Mucosa of stomach (tissue), 1 donor: ENCODE measurements around the gene NRSN2.

ENCODE experiments used
- H3K27me3 ChIP-seq: one replicate; pipeline ENCODE4 v1.7.0; 2013; ENCODE audit warnings: mild to moderate bottlenecking, low read length; ENCODE audit not compliant: control insufficient read depth, insufficient read depth
- H3K36me3 ChIP-seq: one replicate; pipeline ENCODE4 v1.7.0; 2013; ENCODE audit warnings: low read length; ENCODE audit not compliant: control insufficient read depth, insufficient read depth
- H3K4me1 ChIP-seq: one replicate; pipeline ENCODE4 v1.7.0; 2013; ENCODE audit warnings: mild to moderate bottlenecking, low read length; ENCODE audit not compliant: control insufficient read depth, insufficient read depth
- H3K4me3 ChIP-seq: one replicate; pipeline ENCODE4 v1.7.0; 2013; ENCODE audit warnings: low read length
- H3K9ac ChIP-seq: one replicate; pipeline ENCODE4 v1.7.0; 2013; ENCODE audit warnings: mild to moderate bottlenecking, low read length, moderate library complexity
- H3K9me3 ChIP-seq: one replicate; pipeline ENCODE4 v1.7.0; 2013; ENCODE audit warnings: mild to moderate bottlenecking, low read length, moderate library complexity; ENCODE audit not compliant: control insufficient read depth
- donor health status: Pancreatic carcinoma.

The NRSN2 gene

DNA sequence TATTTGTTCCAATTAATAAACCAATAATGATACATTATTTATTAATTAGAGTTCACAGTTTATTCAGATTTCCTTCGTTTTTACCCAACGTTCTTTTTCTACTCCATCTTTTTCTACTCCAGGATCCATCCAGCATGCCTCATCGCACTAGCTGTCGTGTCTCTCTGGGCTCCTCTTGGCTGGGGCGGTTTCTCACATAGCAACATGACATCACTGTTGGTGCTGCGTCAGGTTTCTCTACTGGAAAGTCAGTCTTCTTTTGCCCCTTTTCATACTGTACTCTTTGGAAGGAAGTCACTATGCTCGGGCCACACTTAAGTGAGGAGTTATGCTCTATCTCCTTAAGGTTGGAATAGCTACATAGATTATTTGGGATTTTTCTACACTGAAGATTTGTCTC, 35.3 kb upstream of the NRSN2 start:
- no peak overlapping the region for H3K9ac ChIP-seq
- H3K36me3 ChIP-seq, result no peaks in the 10 kb centered on the region
- H3K4me3 ChIP-seq, result no peak overlapping the region

DNA sequence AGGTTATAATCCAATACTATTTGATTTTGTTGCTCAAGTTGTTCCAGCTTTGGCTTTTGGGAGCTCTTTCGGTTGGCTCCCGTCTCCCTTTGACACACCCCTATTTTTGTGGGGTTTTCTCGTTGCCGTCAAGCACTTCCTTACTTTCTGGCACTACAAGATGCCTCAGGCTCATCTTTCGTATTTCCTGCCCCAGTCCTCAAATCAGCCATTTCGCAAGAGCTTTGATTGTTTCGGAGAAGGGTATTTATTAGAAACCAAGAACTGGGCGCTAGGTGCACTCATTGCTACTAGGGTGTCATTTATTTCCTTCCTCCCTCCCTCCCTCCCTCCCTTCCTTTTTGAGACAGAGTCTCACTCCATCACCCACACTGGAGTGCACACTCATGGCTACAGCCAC, 34.8 kb upstream of the NRSN2 start:
- H3K36me3 ChIP-seq, result no peaks in the 10 kb centered on the region
- H3K27me3 ChIP-seq, result no peaks in the 10 kb centered on the region
- H3K4me1 ChIP-seq, result no peaks in the 10 kb centered on the region

More for the DNA sequence above, 35.3 kb upstream of the NRSN2 start:
- Histone ChIP-seq H3K9me3 (no peaks in the 10 kb centered on the region), H3K4me1 (no peaks in the 10 kb centered on the region), H3K27me3 (no peaks in the 10 kb centered on the region)

DNA sequence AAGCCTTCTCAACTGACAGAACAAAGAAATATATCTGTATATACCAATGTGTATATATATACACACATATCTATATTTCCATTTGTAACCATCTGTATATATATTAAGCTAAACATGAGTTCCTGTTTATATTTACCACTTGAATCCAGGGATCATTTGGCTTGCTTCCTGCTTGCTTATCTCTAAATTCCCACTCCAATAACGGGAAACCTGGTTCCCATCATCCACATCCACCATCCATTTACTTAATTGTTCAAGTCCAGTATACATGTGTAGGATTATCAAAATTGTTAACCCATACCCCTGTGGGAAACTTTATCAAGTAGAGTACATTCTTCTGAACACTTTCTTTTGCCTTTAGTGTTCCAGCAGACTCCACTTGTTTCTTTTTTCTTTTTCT, 34.0 kb upstream of the NRSN2 start:
- Histone ChIP-seq H3K36me3 (no peaks in the 10 kb centered on the region), H3K4me3 (no peak overlapping the region)

More for the DNA sequence above, 34.8 kb upstream of the NRSN2 start:
- Histone ChIP-seq H3K9ac (no peak overlapping the region), H3K9me3 (no peaks in the 10 kb centered on the region), H3K4me3 (no peak overlapping the region)

DNA sequence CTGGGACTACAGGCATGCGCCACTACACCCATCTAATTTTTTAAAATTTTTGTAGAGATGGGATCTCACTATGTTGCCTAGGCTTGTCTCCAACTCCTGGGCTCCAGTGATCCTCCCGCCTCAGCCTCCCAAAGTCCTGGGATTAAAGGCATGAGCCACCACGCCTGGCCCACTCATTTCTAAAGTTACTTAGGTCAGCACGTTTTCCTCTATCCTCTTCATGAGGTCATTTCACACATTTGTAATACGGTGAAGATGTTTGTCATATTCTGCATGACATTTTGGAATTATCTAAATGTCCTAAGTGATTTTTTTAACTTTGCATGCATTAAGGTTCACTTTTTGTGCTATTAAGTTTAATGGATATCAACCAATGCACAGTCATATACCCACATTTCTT, 33.5 kb upstream of the NRSN2 start:
- no peak overlapping the region for H3K9ac ChIP-seq
- no peaks in the 10 kb centered on the region for H3K4me1 ChIP-seq
- H3K27me3 ChIP-seq, result no peaks in the 10 kb centered on the region
- no peak overlapping the region for H3K4me3 ChIP-seq
- H3K36me3 ChIP-seq, result no peaks in the 10 kb centered on the region
- H3K9me3 ChIP-seq, result no peaks in the 10 kb centered on the region

More for the DNA sequence above, 34.0 kb upstream of the NRSN2 start:
- Histone ChIP-seq H3K9ac (no peak overlapping the region), H3K4me1 (no peaks in the 10 kb centered on the region), H3K27me3 (no peaks in the 10 kb centered on the region), H3K9me3 (no peaks in the 10 kb centered on the region)

DNA sequence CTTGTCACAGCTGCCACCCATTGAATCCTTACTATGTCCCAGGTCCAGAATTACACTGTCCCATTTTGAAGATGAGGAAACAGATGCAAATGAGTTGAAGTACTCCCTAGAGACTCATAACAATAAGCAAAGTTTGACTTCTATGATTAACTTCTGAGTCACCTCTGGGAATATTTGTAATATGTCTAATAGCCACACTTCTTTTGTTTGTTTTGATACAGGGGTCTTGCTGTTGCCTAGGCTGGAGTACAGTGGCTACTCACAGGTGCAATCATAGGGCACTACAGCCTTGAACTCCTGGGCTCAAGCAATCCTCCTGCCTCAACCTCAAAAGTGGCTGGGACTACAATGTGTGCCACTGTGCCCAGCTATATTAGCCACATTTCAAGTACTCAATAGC, 33.0 kb upstream of the NRSN2 start:
- Histone ChIP-seq H3K36me3 (no peaks in the 10 kb centered on the region), H3K27me3 (no peaks in the 10 kb centered on the region), H3K9ac (no peak overlapping the region), H3K9me3 (no peaks in the 10 kb centered on the region), H3K4me3 (no peak overlapping the region), H3K4me1 (no peaks in the 10 kb centered on the region)

DNA sequence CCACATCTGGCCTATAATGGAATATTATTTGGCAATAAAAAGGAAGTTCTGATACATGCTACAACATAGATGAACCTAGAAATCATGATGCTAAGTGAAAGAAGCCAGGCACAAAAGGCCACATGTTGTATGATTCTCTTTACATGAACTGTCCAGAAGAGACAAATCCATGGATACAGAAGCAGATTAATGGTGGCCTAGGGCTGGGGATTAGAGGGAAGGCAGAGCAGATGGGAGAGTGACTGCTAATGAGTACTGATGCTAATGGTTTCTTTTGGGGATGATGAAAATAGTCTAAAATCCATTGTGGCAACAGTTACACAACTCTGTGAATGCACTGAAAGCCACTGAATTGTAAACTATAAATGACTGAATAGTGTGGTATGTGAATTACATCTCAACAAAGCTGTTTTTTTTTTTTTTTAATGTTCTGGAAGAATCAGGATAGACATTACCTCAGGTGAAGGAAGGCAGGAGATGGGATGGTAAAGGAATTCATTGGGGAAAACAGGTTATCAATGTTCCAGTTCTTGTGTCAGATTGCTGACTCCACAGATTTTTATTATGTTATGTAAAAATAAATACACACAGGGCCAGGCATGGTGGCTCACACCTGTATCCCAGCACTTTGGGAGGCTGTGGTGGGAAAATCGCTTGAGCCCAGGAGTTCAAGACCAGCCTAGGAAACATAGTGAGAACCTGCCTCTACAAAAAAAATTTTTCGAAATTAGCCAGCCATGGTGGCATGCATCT, 30.4 kb upstream of the NRSN2 start:
- Histone ChIP-seq H3K4me1 (no peaks in the 10 kb centered on the region), H3K27me3 (no peaks in the 10 kb centered on the region), H3K36me3 (no peaks in the 10 kb centered on the region), H3K4me3 (no peak overlapping the region), H3K9me3 (no peaks in the 10 kb centered on the region), H3K9ac (no peak overlapping the region)

DNA sequence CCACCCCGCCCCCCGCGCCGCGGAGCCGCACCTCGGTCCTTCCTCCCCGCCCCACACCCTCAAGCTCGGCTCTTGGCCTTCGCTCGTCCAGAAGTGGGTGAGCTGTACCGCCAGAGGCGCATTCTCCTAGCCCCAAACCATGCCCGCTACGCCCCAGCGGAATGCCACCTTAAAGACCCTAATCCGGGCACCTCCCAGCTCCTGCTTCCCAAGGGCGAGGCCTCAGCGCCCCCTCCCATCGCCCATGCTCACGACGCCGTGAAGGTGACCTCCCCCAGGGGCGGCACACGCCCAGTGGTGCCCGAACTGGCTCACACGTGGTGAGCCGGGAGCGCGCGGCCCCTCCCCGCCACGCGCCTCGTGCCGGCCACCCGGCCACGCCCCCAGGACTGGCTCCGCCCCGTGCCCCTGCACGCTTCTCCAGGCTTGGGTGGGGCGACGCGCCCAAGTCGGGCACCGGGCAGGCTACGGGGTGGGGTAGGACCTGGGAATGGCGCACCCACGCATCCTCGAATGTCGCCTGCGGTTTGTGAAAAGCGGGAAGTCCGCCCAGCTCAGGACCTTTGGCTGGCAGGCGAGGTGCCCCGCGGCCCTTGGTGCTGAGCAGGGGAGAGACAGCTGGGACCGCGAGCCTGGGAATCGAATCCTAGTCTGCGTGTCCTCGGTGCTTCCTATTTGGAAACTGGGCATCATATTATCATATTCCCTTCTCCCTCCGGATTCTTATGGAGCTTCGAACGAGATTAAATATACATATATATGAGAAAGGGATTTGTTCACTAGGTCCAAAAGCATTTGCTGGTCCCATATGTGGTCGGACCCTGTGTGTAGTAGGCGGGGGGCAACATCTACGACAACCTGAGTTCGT, 22.5 kb upstream of the NRSN2 start:
- H3K9me3 ChIP-seq, result no peaks in the 10 kb centered on the region
- no peaks in the 10 kb centered on the region for H3K36me3 ChIP-seq
- H3K27me3 ChIP-seq, result no peaks in the 10 kb centered on the region
- peak overlapping the region; percentile 62 for H3K4me3 ChIP-seq
- peak overlapping the region; percentile 81 for H3K9ac ChIP-seq
- peaks cover 5% of the 10 kb centered on the region for H3K4me1 ChIP-seq

DNA sequence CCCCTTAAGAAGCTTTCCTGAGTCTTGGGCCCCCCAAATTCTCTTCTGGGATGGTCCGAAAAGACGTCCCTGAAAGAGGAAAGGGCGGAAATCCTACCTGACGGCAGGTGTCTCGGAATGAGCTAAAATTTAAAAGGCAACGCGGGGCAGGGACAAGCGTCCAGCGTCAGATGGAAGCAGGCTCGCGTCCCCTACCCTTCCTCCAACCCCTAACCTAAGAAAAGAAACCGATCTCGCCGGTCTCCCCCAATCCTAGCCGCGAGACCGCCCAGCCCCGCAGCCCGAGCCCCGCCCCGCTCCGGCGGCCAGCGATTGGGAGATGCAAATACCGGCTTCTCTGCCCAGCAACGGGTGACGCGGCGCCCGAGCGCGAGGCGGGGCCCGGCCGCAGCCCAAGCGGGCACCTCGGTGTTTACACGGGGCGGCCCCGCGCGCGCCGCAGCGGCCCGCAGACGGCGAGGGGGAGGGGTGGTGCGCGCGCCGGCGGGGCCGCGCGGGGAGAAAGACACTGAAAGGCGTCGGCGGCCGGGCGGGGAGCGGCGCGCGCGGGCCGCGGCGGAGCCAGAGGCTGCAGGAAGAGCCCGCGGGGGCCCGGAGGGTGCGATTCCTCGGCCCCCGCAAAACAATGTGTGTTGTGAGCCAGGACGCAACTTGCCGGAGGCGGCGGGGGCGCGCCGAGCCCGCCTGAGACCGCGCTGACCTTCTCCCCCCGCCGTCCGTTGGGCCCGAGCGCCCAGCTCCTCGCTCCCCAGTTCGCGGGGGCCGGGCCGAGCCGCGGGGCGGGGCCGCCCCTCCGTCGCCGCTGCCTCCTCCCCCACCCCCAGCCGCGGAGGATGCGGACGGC, 21.6 kb upstream of the NRSN2 start, which contains the start of gene SOX12:
SOX12 (plus strand) TSS at position 508 of the 844 bp plus-strand sequence. CDS start 373 bp downstream, outside the sequence.
- Histone ChIP-seq H3K4me3 (peak within 1 kb of the TSS; percentile 62), H3K27me3 (no peaks in the 10 kb centered on the region), H3K36me3 (no peaks in the 10 kb centered on the region), H3K9ac (peak within 1 kb of the TSS; percentile 81), H3K4me1 (peaks cover 5% of the 10 kb centered on the region), H3K9me3 (no peaks in the 10 kb centered on the region)

DNA sequence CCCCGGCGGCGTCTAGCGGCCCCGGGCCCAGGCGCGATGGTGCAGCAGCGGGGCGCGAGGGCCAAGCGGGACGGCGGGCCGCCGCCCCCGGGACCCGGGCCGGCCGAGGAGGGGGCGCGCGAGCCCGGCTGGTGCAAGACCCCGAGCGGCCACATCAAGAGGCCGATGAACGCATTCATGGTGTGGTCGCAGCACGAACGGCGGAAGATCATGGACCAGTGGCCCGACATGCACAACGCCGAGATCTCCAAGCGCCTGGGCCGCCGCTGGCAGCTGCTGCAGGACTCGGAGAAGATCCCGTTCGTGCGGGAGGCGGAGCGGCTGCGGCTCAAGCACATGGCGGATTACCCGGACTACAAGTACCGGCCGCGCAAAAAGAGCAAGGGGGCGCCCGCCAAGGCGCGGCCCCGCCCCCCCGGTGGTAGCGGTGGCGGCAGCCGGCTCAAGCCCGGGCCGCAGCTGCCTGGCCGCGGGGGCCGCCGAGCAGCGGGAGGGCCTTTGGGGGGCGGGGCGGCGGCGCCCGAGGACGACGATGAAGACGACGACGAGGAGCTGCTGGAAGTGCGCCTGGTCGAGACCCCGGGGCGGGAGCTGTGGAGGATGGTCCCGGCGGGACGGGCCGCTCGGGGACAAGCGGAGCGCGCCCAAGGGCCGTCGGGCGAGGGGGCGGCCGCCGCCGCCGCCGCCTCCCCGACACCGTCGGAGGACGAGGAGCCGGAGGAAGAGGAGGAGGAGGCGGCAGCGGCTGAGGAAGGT, 20.8 kb upstream of the NRSN2 start:
- Histone ChIP-seq H3K4me3 (peak overlapping the region; percentile 22), H3K36me3 (no peaks in the 10 kb centered on the region), H3K9ac (no peak overlapping the region), H3K9me3 (no peaks in the 10 kb centered on the region), H3K27me3 (no peaks in the 10 kb centered on the region), H3K4me1 (peaks cover 5% of the 10 kb centered on the region)

DNA sequence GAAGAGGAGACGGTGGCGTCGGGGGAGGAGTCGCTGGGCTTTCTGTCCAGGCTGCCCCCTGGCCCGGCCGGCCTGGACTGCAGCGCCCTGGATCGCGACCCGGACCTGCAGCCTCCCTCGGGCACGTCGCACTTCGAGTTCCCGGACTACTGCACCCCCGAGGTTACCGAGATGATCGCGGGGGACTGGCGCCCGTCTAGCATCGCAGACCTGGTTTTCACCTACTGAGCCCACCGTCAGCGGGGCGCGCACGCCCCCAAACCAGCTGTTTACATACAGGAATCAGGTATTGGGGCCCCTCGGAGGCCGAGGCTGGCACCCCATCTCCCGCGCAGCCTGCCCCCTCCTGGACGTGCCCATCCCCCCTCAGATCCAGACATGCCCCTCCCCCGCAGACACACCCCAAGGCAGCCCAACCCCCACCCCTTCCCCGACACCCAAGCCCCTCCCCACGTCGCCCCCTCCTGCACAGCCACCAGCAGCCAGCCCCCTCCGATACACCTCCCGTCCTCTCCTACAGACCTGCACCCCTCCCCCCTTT, 20.2 kb upstream of the NRSN2 start:
- H3K4me3 ChIP-seq, result peak overlapping the region; percentile 33
- H3K27me3 ChIP-seq, result no peaks in the 10 kb centered on the region
- no peaks in the 10 kb centered on the region for H3K36me3 ChIP-seq
- H3K9me3 ChIP-seq, result no peaks in the 10 kb centered on the region
- H3K4me1 ChIP-seq, result peaks cover 5% of the 10 kb centered on the region
- H3K9ac ChIP-seq, result no peak overlapping the region
